Activated T-cell treated with anti-CD3 and anti-CD28 coated beads, Interleukin-2, amount 50 U/mL, for 4 hours (primary cell): ENCODE data around the gene SHANK3. TPM values are rescaled to one million over a fixed set of nuclear protein-coding genes. Genes with fewer than 3 reads are reported as not detected.

Source experiments
- total RNA-seq, 3 donors: library from RNA; stranded (reverse); gene quantifications; one replicate each; pipeline ENCODE4 v1.2.1, GENCODE V29; 2021

The SHANK3 gene
- total RNA-seq, 3 donors from 2014 or later: 0.05 to 0.24 (median 0.08) TPM

Other genes starting within 250 kb of the SHANK3 start
- gene SBF1, start 197.8 kb upstream of the SHANK3 start, total RNA-seq: 100 to 1,000 TPM; 128 to 130 (median 129) TPM
- gene ADM2, start 191.3 kb upstream of the SHANK3 start, total RNA-seq: 1 to 10 TPM; 4.8 to 9.4 (median 8.2) TPM
- under 1 TPM in 1 of 3 donors, not detected in 2; 0.30 TPM for gene MIOX, start 186.0 kb upstream of the SHANK3 start, total RNA-seq
- 10 to 100 TPM; 68.7 to 79.9 (median 72.2) TPM for gene LMF2, start 165.1 kb upstream of the SHANK3 start, total RNA-seq
- 100 to 1,000 TPM; 152 to 175 (median 156) TPM for gene NCAPH2, start 164.6 kb upstream of the SHANK3 start, total RNA-seq
- gene SCO2, start 147.2 kb upstream of the SHANK3 start, total RNA-seq: 10 to 100 TPM; 12.7 to 14.4 (median 14.2) TPM
- 100 to 1,000 TPM in 1 of 3 donors, 10 to 100 TPM in 2; 64.4 to 103 (median 66.1) TPM for gene TYMP, start 142.8 kb upstream of the SHANK3 start, total RNA-seq
- gene KLHDC7B, start 126.9 kb upstream of the SHANK3 start, total RNA-seq: 1 to 10 TPM; 5.4 to 7.4 (median 6.4) TPM
- not detected for gene SYCE3, start 109.9 kb upstream of the SHANK3 start, total RNA-seq
- 10 to 100 TPM; 30.0 to 38.3 (median 32.7) TPM for gene CPT1B, start 94.4 kb upstream of the SHANK3 start, total RNA-seq
- 10 to 100 TPM; 56.1 to 63.2 (median 60.7) TPM for gene CHKB, start 90.0 kb upstream of the SHANK3 start, total RNA-seq
- gene MAPK8IP2, start 72.0 kb upstream of the SHANK3 start, total RNA-seq: under 1 TPM; 0.05 to 0.38 (median 0.16) TPM
- 10 to 100 TPM; 10.5 to 13.1 (median 11.0) TPM for gene ARSA, start 44.7 kb upstream of the SHANK3 start, total RNA-seq
- not detected for gene ACR, start 65.4 kb downstream of the SHANK3 start, total RNA-seq
- 10 to 100 TPM; 28.3 to 38.4 (median 28.4) TPM for gene RABL2B, start 110.8 kb downstream of the SHANK3 start, total RNA-seq